ENCODE data around the gene PIK3C2G. TPM values are rescaled to one million over a fixed set of nuclear protein-coding genes. Genes with fewer than 3 reads are reported as not detected.
A peak's percentile ranks its signal among the peaks of the same experiment; 100 is the strongest.

PIK3C2G gene
- total and polyA plus RNA-seq, 5 donors: not detected

GRCh38 chr12:18559242-18559641 lies 297.9 kb downstream of the PIK3C2G start:
- 82% methylated on average over 1 of the region's 1 CpG for WGBS
- intact Hi-C loops (cut with DNase I): no loop called here
- no peaks in the 10 kb centered on the region for H3K4me1 ChIP-seq (ENCODE audit: control insufficient read depth, insufficient read depth, low read length)
- ATAC-seq (no peak), DNase-seq (no peak)
- no peak overlapping the region for H3K4me3 ChIP-seq (ENCODE audit: low read length)
- no peaks in the 10 kb centered on the region for H3K9me3 ChIP-seq (ENCODE audit: control insufficient read depth, low read length)
- no peak overlapping the region for H3K27ac ChIP-seq (ENCODE audit: low read length)
- H3K27me3 ChIP-seq (ENCODE audit: control insufficient read depth, insufficient read depth): no peaks in the 10 kb centered on the region

GRCh38 chr12:18562531-18562930 lies 301.2 kb downstream of the PIK3C2G start:
- H3K9me3 ChIP-seq (ENCODE audit: control insufficient read depth, low read length): no peaks in the 10 kb centered on the region
- ATAC-seq (no peak), DNase-seq (no peak)
- intact Hi-C loops (cut with DNase I): no loop called here
- 68% methylated on average over 4 of the region's 4 CpGs for WGBS
- no peaks in the 10 kb centered on the region for H3K27me3 ChIP-seq (ENCODE audit: control insufficient read depth, insufficient read depth)
- H3K4me3 ChIP-seq (ENCODE audit: low read length): no peak overlapping the region
- no peaks in the 10 kb centered on the region for H3K4me1 ChIP-seq (ENCODE audit: control insufficient read depth, insufficient read depth, low read length)
- no peak overlapping the region for H3K27ac ChIP-seq (ENCODE audit: low read length)

- Histone ChIP-seq H3K27me3 (ENCODE audit: control insufficient read depth, insufficient read depth) (no peaks in the 10 kb centered on the region), H3K4me3 (ENCODE audit: low read length) (no peak overlapping the region), H3K9me3 (ENCODE audit: control insufficient read depth, low read length) (no peaks in the 10 kb centered on the region), H3K27ac (ENCODE audit: low read length) (no peak overlapping the region), H3K4me1 (ENCODE audit: control insufficient read depth, insufficient read depth, low read length) (no peaks in the 10 kb centered on the region)
- ATAC-seq: no peak
- 86% methylated on average over 1 of the region's 1 CpG for WGBS
- intact Hi-C loops (cut with DNase I): no loop called here
- no peak for DNase-seq
Measured at GRCh38 chr12:18564306-18564705, 303.0 kb downstream of the PIK3C2G start.

GRCh38 chr12:18567787-18568186 lies 306.5 kb downstream of the PIK3C2G start:
- no peaks in the 10 kb centered on the region for H3K4me1 ChIP-seq (ENCODE audit: control insufficient read depth, insufficient read depth, low read length)
- H3K9me3 ChIP-seq (ENCODE audit: control insufficient read depth, low read length): no peaks in the 10 kb centered on the region
- WGBS: 48% methylated on average over 2 of the region's 2 CpGs
- DNase-seq (peak in 1 of 3 donors; percentile 28), ATAC-seq (peak in 1 of 2 donors; percentile 39)
- H3K4me3 ChIP-seq (ENCODE audit: low read length): no peak overlapping the region
- no peak overlapping the region for H3K27ac ChIP-seq (ENCODE audit: low read length)
- H3K27me3 ChIP-seq (ENCODE audit: control insufficient read depth, insufficient read depth): no peaks in the 10 kb centered on the region
- intact Hi-C loops (cut with DNase I): no loop called here

GRCh38 chr12:18570543-18570942 lies 309.2 kb downstream of the PIK3C2G start:
- H3K27me3 ChIP-seq (ENCODE audit: control insufficient read depth, insufficient read depth): no peaks in the 10 kb centered on the region
- ATAC-seq (no peak), DNase-seq (no peak)
- WGBS: 96% methylated on average over 4 of the region's 4 CpGs
- no peak overlapping the region for H3K4me3 ChIP-seq (ENCODE audit: low read length)
- H3K27ac ChIP-seq (ENCODE audit: low read length): no peak overlapping the region
- intact Hi-C loops (cut with DNase I): no loop called here
- no peaks in the 10 kb centered on the region for H3K9me3 ChIP-seq (ENCODE audit: control insufficient read depth, low read length)
- H3K4me1 ChIP-seq (ENCODE audit: control insufficient read depth, insufficient read depth, low read length): no peaks in the 10 kb centered on the region

- 61% methylated on average over 1 of the region's 1 CpG for WGBS
- no peaks in the 10 kb centered on the region for H3K27me3 ChIP-seq (ENCODE audit: control insufficient read depth, insufficient read depth)
- H3K9me3 ChIP-seq (ENCODE audit: control insufficient read depth, low read length): no peaks in the 10 kb centered on the region
- DNase-seq (no peak), ATAC-seq (peak; percentile 40 to 45)
- H3K27ac ChIP-seq (ENCODE audit: low read length): no peak overlapping the region
- intact Hi-C loops (cut with DNase I): no loop called here
- H3K4me3 ChIP-seq (ENCODE audit: low read length): no peak overlapping the region
- no peaks in the 10 kb centered on the region for H3K4me1 ChIP-seq (ENCODE audit: control insufficient read depth, insufficient read depth, low read length)
Measured at GRCh38 chr12:18576104-18576626, 314.8 kb downstream of the PIK3C2G start.

- intact Hi-C loops (cut with DNase I): no loop called here
- Histone ChIP-seq H3K27ac (ENCODE audit: low read length) (no peak overlapping the region), H3K9me3 (ENCODE audit: control insufficient read depth, low read length) (no peaks in the 10 kb centered on the region), H3K4me3 (ENCODE audit: low read length) (no peak overlapping the region), H3K27me3 (ENCODE audit: control insufficient read depth, insufficient read depth) (no peaks in the 10 kb centered on the region), H3K4me1 (ENCODE audit: control insufficient read depth, insufficient read depth, low read length) (no peaks in the 10 kb centered on the region)
- ATAC-seq (no peak), DNase-seq (no peak)
- WGBS: 75% methylated on average over 1 of the region's 1 CpG
Measured at GRCh38 chr12:18576648-18577047, 315.3 kb downstream of the PIK3C2G start.

GRCh38 chr12:18578191-18578590 lies 316.9 kb downstream of the PIK3C2G start:
- Histone ChIP-seq H3K27ac (ENCODE audit: low read length) (no peak overlapping the region), H3K4me3 (ENCODE audit: low read length) (no peak overlapping the region), H3K4me1 (ENCODE audit: control insufficient read depth, insufficient read depth, low read length) (no peaks in the 10 kb centered on the region), H3K27me3 (ENCODE audit: control insufficient read depth, insufficient read depth) (no peaks in the 10 kb centered on the region), H3K9me3 (ENCODE audit: control insufficient read depth, low read length) (no peaks in the 10 kb centered on the region)
- ATAC-seq (no peak), DNase-seq (no peak)
- 73% methylated on average over 1 of the region's 1 CpG for WGBS
- intact Hi-C loops (cut with DNase I): no loop called here

GRCh38 chr12:18580291-18580690 lies 319.0 kb downstream of the PIK3C2G start:
- H3K27ac ChIP-seq (ENCODE audit: low read length): no peak overlapping the region
- 53% methylated on average over 3 of the region's 3 CpGs for WGBS
- no peaks in the 10 kb centered on the region for H3K4me1 ChIP-seq (ENCODE audit: control insufficient read depth, insufficient read depth, low read length)
- no peak for ATAC-seq
- intact Hi-C loops (cut with DNase I): loop anchor here in 1 of 4 donors (10.0 kb wide), 1 partner anchor 55 kb away; no protein-coding TSS in a partner anchor
- no peaks in the 10 kb centered on the region for H3K9me3 ChIP-seq (ENCODE audit: control insufficient read depth, low read length)
- no peak overlapping the region for H3K4me3 ChIP-seq (ENCODE audit: low read length)
- DNase-seq: no peak
- no peaks in the 10 kb centered on the region for H3K27me3 ChIP-seq (ENCODE audit: control insufficient read depth, insufficient read depth)

- no peaks in the 10 kb centered on the region for H3K4me1 ChIP-seq (ENCODE audit: control insufficient read depth, insufficient read depth, low read length)
- no peak for ATAC-seq
- intact Hi-C loops (cut with DNase I): loop anchor here in 1 of 4 donors (10.0 kb wide), 1 partner anchor 54 kb away; no protein-coding TSS in a partner anchor
- H3K9me3 ChIP-seq (ENCODE audit: control insufficient read depth, low read length): no peaks in the 10 kb centered on the region
- 37% methylated on average over 2 of the region's 2 CpGs for WGBS
- no peak overlapping the region for H3K4me3 ChIP-seq (ENCODE audit: low read length)
- H3K27ac ChIP-seq (ENCODE audit: low read length): no peak overlapping the region
- no peak for DNase-seq
- no peaks in the 10 kb centered on the region for H3K27me3 ChIP-seq (ENCODE audit: control insufficient read depth, insufficient read depth)
Measured at GRCh38 chr12:18580706-18581105, 319.4 kb downstream of the PIK3C2G start.

- Histone ChIP-seq H3K9me3 (ENCODE audit: control insufficient read depth, low read length) (no peaks in the 10 kb centered on the region), H3K4me1 (ENCODE audit: control insufficient read depth, insufficient read depth, low read length) (no peaks in the 10 kb centered on the region), H3K4me3 (ENCODE audit: low read length) (no peak overlapping the region), H3K27ac (ENCODE audit: low read length) (no peak overlapping the region), H3K27me3 (ENCODE audit: control insufficient read depth, insufficient read depth) (no peaks in the 10 kb centered on the region)
- ATAC-seq (no peak), DNase-seq (no peak)
- intact Hi-C loops (cut with DNase I): loop anchor here in 1 of 4 donors (10.0 kb wide), 1 partner anchor 53 kb away; no protein-coding TSS in a partner anchor
- 58% methylated on average over 2 of the region's 2 CpGs for WGBS
Measured at GRCh38 chr12:18581232-18581962, 320.1 kb downstream of the PIK3C2G start.
